ENCODE data around the gene USP35. TPM values are rescaled to one million over a fixed set of nuclear protein-coding genes. Genes with fewer than 3 reads are reported as not detected.

Gene USP35
- total RNA-seq, 1 donor from 2014 or later: 10.9 TPM

GRCh38 chr11:78255919-78256318 lies 67.2 kb downstream of the USP35 start:
- H3K27me3 Mint-ChIP-seq (ENCODE audit: unreplicated experiment): no peaks in the 10 kb centered on the region
- no peak for TF ChIP-seq CTCF (IDR thresholded peaks at IDR 0.05)
- DNase-seq (ENCODE audit: extremely low spot score, unreplicated experiment): no peak
- H3K27ac Mint-ChIP-seq (ENCODE audit: unreplicated experiment): no peak overlapping the region
- no peak overlapping the region for H3K4me3 Mint-ChIP-seq (ENCODE audit: unreplicated experiment)
- H3K9me3 Mint-ChIP-seq (ENCODE audit: unreplicated experiment): no peaks in the 10 kb centered on the region
- no peaks in the 10 kb centered on the region for H3K36me3 Mint-ChIP-seq (ENCODE audit: unreplicated experiment)
- peaks cover 1% of the 10 kb centered on the region for H3K4me1 Mint-ChIP-seq (ENCODE audit: unreplicated experiment)

- H3K27me3 Mint-ChIP-seq (ENCODE audit: unreplicated experiment): no peaks in the 10 kb centered on the region
- H3K9me3 Mint-ChIP-seq (ENCODE audit: unreplicated experiment): no peaks in the 10 kb centered on the region
- DNase-seq (ENCODE audit: extremely low spot score, unreplicated experiment): no peak
- H3K4me1 Mint-ChIP-seq (ENCODE audit: unreplicated experiment): no peaks in the 10 kb centered on the region
- no peak for TF ChIP-seq CTCF (IDR thresholded peaks at IDR 0.05)
- no peak overlapping the region for H3K4me3 Mint-ChIP-seq (ENCODE audit: unreplicated experiment)
- no peaks in the 10 kb centered on the region for H3K36me3 Mint-ChIP-seq (ENCODE audit: unreplicated experiment)
- no peak overlapping the region for H3K27ac Mint-ChIP-seq (ENCODE audit: unreplicated experiment)
Measured at GRCh38 chr11:78256962-78257361, 68.2 kb downstream of the USP35 start.

GRCh38 chr11:78257654-78258053 lies 68.9 kb downstream of the USP35 start:
- DNase-seq (ENCODE audit: extremely low spot score, unreplicated experiment): no peak
- no peaks in the 10 kb centered on the region for H3K4me1 Mint-ChIP-seq (ENCODE audit: unreplicated experiment)
- no peak overlapping the region for H3K4me3 Mint-ChIP-seq (ENCODE audit: unreplicated experiment)
- no peaks in the 10 kb centered on the region for H3K36me3 Mint-ChIP-seq (ENCODE audit: unreplicated experiment)
- no peak for TF ChIP-seq CTCF (IDR thresholded peaks at IDR 0.05)
- H3K27ac Mint-ChIP-seq (ENCODE audit: unreplicated experiment): no peak overlapping the region
- H3K27me3 Mint-ChIP-seq (ENCODE audit: unreplicated experiment): no peaks in the 10 kb centered on the region
- no peaks in the 10 kb centered on the region for H3K9me3 Mint-ChIP-seq (ENCODE audit: unreplicated experiment)

GRCh38 chr11:78259777-78260487 lies 71.2 kb downstream of the USP35 start:
- Mint-ChIP-seq H3K4me1 (ENCODE audit: unreplicated experiment) (no peaks in the 10 kb centered on the region), H3K27me3 (ENCODE audit: unreplicated experiment) (no peaks in the 10 kb centered on the region), H3K27ac (ENCODE audit: unreplicated experiment) (no peak overlapping the region), H3K36me3 (ENCODE audit: unreplicated experiment) (no peaks in the 10 kb centered on the region), H3K9me3 (ENCODE audit: unreplicated experiment) (no peaks in the 10 kb centered on the region), H3K4me3 (ENCODE audit: unreplicated experiment) (no peak overlapping the region)
- TF ChIP-seq CTCF (IDR thresholded peaks at IDR 0.05): no peak
- no peak for DNase-seq (ENCODE audit: extremely low spot score, unreplicated experiment)

- Mint-ChIP-seq H3K4me3 (ENCODE audit: unreplicated experiment) (no peak overlapping the region), H3K9me3 (ENCODE audit: unreplicated experiment) (no peaks in the 10 kb centered on the region), H3K36me3 (ENCODE audit: unreplicated experiment) (no peaks in the 10 kb centered on the region), H3K27me3 (ENCODE audit: unreplicated experiment) (no peaks in the 10 kb centered on the region), H3K4me1 (ENCODE audit: unreplicated experiment) (no peaks in the 10 kb centered on the region), H3K27ac (ENCODE audit: unreplicated experiment) (no peak overlapping the region)
- no peak for DNase-seq (ENCODE audit: extremely low spot score, unreplicated experiment)
- TF ChIP-seq CTCF (IDR thresholded peaks at IDR 0.05): no peak
Measured at GRCh38 chr11:78261367-78261766, 72.6 kb downstream of the USP35 start.

Data from osteocyte (in vitro differentiated cells).